Fibroblast of lung (primary cell): ENCODE measurements around the gene HLA-C.

Experiments
- EZH2 ChIP-seq: IDR thresholded peaks from 2 replicates; pipeline ENCODE4 v1.5.1; 2012; ENCODE audit warnings: low read length, control low read depth, mild to moderate bottlenecking; ENCODE audit errors: missing control alignments
- TF ChIP-seq, protein P1 (sequence below), 2 donors: IDR thresholded peaks in 1 of 2; conservative IDR thresholded peaks in 1 of 2; 1 replicate in 1 of 2; 2 replicates in 1 of 2; pipeline ENCODE4 v1.5.1; 2011 to 2012; ENCODE audit warnings: low read length in 2 of 2, control low read depth in 1 of 2, inconsistent platforms in 1 of 2, low read depth in 1 of 2, mild to moderate bottlenecking in 1 of 2

DNA sequence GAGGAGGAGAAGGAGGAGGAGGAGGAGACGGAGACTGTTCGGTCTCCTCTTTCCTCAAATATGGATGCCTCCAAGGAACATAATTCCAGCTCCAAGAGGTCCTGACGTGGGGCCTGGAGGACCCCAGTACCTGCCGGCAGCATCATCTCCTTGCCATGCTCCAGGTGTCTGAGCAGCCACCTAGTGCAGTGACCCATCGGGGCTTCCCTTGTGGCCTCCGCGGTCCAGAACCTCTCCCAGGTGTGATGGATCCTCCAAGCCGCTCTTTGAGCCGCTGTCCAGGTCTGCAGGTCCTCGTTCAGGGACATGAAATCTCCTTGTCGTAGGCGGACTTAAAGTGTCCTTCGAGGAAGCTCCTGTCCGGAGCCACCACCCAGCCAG, 35.8 kb upstream of the HLA-C start:
- TF ChIP-seq, protein P1, sequence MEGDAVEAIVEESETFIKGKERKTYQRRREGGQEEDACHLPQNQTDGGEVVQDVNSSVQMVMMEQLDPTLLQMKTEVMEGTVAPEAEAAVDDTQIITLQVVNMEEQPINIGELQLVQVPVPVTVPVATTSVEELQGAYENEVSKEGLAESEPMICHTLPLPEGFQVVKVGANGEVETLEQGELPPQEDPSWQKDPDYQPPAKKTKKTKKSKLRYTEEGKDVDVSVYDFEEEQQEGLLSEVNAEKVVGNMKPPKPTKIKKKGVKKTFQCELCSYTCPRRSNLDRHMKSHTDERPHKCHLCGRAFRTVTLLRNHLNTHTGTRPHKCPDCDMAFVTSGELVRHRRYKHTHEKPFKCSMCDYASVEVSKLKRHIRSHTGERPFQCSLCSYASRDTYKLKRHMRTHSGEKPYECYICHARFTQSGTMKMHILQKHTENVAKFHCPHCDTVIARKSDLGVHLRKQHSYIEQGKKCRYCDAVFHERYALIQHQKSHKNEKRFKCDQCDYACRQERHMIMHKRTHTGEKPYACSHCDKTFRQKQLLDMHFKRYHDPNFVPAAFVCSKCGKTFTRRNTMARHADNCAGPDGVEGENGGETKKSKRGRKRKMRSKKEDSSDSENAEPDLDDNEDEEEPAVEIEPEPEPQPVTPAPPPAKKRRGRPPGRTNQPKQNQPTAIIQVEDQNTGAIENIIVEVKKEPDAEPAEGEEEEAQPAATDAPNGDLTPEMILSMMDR (conservative IDR thresholded peaks at IDR 0.05 in 1 of 2, IDR thresholded peaks at IDR 0.05 in 1 of 2; ENCODE audit: low read depth in 1 of 2, low read length in 2 of 2), result no peak
- TF ChIP-seq EZH2, result no peak
